ENCODE measurements around the gene BMPR2.
"Not testable (repeated sequence)": the region's sequence is repeated elsewhere in the genome, so short reads cannot be mapped to it uniquely, and the experiment has no call there.

The BMPR2 gene

GRCh38 chr2:202560200-202560599, 184.1 kb downstream of the BMPR2 start:
- DNase-seq (ENCODE audit: low read depth) = no peak
- TF ChIP-seq CTCF (conservative IDR thresholded peaks at IDR 0.05; ENCODE audit: low read length) = no peak
- no peak overlapping the region for H3K4me3 ChIP-seq (ENCODE audit: low read length)

- no peak for DNase-seq (ENCODE audit: low read depth)
- no peak overlapping the region for H3K4me3 ChIP-seq (ENCODE audit: low read length)
- no peak for TF ChIP-seq CTCF (conservative IDR thresholded peaks at IDR 0.05; ENCODE audit: low read length)
These were observed 188.1 kb downstream of the BMPR2 start for GRCh38 chr2:202564226-202564625.

GRCh38 chr2:202566286-202566685, 190.2 kb downstream of the BMPR2 start:
- no peak for TF ChIP-seq CTCF (conservative IDR thresholded peaks at IDR 0.05; ENCODE audit: low read length)
- DNase-seq (ENCODE audit: low read depth) = no peak
- no peak overlapping the region for H3K4me3 ChIP-seq (ENCODE audit: low read length)

GRCh38 chr2:202574541-202574940, 198.4 kb downstream of the BMPR2 start:
- no peak overlapping the region for H3K4me3 ChIP-seq (ENCODE audit: low read length)
- no peak for TF ChIP-seq CTCF (conservative IDR thresholded peaks at IDR 0.05; ENCODE audit: low read length)
- DNase-seq (ENCODE audit: low read depth) = no peak

GRCh38 chr2:202575194-202575593, 199.1 kb downstream of the BMPR2 start:
- not testable (repeated sequence) for H3K4me3 ChIP-seq (ENCODE audit: low read length); DNase-seq (ENCODE audit: low read depth)

- DNase-seq (ENCODE audit: low read depth) = no peak
- no peak for TF ChIP-seq CTCF (conservative IDR thresholded peaks at IDR 0.05; ENCODE audit: low read length)
These were observed 201.4 kb downstream of the BMPR2 start for GRCh38 chr2:202577250-202578183.

GRCh38 chr2:202582846-202583245, 206.7 kb downstream of the BMPR2 start:
- DNase-seq (ENCODE audit: low read depth); H3K4me3 ChIP-seq (ENCODE audit: low read length): not testable (repeated sequence)

More at GRCh38 chr2:202577250-202578183, 201.4 kb downstream of the BMPR2 start:
- H3K4me3 ChIP-seq (ENCODE audit: low read length) = no peak overlapping the region

GRCh38 chr2:202583709-202584219, 207.6 kb downstream of the BMPR2 start:
- no peak for TF ChIP-seq CTCF (conservative IDR thresholded peaks at IDR 0.05; ENCODE audit: low read length)
- DNase-seq (ENCODE audit: low read depth) = no peak
- no peak overlapping the region for H3K4me3 ChIP-seq (ENCODE audit: low read length)

Data from AG10803 (cell line).